Activated CD8-positive, alpha-beta memory T cell treated with anti-CD3 and anti-CD28 coated beads for 24 hours (primary cell): Measurements from ENCODE around the gene AIPL1.

Experiments
- DNase-seq: peaks from one replicate; pipeline ENCODE4 v3.0.0-alpha.2; 2020

AIPL1 gene

DNA sequence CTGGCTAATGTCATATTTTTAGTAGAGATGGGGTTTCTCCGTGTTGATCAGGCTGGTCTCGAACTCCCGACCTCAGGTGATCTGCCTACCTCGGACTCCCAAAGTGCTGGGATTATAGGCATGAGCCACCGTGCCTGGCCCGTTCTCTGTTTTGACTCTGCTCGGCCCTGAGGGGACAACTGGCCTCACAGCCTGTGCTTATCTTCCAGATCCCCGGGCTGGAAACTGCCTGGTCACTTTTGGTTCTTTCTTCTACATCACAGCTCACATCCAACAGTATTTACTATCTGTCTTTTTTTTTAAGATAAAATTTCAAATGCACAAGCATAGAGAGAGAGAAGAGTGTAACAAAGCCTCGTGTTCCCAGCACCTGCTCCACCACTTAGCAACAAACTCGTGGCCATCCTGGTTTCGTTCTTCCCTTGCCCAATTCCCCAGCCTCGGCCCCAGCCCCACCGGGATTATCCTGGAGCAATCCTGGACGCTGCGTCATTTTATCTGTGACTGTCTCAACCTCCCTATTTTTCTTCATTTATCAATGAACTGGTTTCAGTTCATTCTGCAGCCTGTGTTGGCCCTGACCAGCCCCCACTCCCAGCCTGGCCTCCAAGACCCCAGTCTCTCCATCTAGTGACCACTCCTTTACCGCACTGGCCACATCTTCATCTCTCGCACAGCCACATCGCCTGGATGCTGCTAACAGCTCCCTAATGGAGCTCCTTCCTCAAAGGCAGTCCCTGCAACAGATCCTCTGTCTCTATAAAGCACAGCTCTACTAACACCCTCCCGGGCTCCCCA lies 30.5 kb upstream of the AIPL1 start:
- no peak for DNase-seq

DNA sequence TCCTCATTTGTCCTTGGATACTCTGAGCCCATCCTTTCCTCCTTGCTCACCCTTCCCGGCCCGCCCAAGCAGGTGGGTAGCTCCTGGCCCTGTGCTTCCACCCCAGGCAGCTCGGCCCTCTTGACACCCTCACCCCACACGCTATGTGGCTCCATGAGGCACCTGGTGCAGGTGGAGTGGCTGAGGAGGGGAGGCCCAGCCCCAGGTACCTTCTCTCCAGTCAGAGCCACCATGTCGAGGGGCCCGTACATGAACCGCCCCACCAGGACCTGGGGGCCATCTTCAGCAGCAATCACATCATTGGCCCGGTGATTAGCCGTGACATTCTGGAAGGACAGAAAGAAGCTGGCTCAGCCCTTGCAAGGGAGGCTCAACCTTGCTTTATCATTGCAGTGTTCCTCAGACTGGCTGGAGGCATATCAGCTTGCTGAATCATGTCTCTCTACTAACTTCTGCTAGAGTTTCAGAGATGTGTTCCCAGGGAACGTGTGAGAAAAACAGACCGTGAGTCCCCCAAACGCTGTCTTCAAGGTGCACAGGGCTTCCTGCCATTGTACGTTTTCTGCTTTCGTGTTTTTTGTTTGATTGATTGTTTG lies 29.6 kb upstream of the AIPL1 start:
- DNase-seq = no peak

DNA sequence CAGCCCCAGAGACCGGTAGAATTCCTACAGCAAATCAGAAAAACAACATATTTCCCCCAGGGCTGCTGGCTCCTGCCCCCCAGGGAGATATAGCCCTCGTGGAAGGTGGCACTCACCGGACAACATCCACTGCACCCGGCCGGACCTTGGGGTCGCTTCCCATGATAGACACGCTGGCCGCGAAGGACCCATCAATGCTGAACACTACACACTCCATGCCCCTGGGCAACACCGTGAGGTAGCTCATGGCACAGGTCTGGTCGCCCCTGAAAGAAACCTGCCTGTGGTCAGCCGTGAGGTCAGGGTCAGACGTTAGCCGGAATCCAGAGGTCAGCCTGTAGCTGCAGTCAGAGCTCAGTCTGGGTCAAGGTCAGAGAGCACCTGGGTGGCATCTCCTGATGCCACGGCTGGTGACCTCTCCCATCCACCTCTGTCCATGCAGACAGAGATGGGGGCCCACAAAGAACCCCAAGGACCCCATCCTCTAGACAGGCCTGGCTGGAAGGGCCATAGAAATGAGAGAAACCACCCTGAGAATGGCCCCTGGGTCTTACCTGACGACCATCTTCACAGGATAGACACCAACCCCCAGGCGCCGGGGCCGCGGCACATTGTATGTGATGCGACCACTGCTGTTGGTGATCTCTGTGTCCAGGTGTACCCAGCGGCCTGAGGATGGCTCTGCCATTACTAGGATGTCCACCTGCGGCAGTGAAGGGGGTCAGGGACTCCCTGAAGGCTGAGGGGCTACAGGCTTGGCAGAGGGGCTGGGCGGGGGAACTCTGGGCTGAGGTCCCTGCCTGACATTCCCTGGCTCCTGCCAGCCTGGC lies 28.9 kb upstream of the AIPL1 start:
- no peak for DNase-seq

DNA sequence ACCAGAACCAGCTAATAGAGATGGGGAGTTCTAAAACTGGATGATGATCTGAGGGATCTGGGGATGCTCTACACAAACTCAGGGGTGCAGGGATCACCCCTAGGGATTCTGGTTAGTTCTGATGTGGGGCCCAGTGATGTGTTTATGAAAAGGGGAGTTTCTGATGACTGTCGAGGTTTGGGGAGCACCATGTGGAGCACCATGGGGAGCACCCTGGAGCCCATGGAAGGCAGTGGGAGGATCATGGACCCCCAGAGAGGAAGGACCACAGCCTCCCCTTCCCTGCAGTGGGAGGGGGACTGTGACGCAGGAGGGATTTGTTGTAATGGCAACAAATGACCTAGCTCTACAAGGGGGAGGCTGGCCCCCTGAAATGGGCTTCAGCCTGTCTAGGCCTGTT lies 27.8 kb upstream of the AIPL1 start:
- no peak for DNase-seq

DNA sequence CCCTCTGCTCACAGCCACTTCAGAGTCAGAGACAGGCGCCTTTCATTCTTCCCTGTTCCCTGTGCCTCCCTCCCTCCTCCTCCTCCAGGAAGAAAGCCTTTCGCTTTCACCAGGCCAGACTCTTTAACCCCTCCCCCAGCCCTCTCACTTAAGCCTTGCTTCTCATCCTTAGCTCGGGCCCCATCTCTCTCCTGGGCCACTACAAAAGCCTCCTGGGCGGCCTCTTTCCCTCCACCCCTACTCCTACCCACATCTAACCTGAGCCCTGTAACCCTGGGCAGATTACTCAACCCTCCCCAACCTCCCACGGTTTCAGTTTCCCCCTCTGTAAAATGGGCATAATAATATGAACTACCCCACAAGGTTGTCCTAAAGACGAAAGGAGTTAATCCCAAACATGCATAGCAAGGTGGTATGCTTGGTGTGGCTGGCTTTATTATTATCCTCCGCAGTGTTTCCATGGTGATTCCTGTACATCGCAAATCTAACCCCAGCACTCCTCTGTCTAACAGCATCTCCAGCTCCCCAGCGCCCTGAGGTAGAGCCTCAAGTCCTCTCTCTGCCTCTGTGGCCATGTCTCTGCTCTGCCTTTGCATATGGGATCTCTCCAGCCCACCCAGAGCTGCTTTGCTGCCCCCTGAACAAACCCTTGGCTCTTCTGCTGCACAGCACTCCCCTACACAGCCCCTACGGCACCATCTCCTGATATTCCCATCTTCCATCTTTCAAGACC lies 27.0 kb upstream of the AIPL1 start:
- DNase-seq = no peak

DNA sequence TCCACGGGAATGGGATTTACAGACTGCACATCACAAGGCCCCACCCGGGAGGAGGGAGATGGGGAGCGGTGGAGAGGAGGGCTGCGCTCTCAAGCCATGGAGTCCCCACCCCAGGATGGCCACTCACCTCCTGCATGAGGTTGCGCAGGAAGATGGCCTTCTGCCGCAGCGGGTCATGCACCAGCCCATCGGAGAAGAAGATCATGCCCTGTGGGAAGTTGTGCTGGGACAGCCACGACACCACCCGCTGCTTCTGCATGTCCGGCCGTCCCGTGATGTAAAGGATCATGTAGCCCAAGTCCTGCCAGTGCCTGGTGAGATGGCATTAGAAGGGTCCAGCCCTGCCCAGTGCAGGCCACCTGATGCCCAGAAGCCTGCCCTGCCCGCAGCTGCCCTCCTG lies 26.3 kb upstream of the AIPL1 start:
- no peak for DNase-seq

DNA sequence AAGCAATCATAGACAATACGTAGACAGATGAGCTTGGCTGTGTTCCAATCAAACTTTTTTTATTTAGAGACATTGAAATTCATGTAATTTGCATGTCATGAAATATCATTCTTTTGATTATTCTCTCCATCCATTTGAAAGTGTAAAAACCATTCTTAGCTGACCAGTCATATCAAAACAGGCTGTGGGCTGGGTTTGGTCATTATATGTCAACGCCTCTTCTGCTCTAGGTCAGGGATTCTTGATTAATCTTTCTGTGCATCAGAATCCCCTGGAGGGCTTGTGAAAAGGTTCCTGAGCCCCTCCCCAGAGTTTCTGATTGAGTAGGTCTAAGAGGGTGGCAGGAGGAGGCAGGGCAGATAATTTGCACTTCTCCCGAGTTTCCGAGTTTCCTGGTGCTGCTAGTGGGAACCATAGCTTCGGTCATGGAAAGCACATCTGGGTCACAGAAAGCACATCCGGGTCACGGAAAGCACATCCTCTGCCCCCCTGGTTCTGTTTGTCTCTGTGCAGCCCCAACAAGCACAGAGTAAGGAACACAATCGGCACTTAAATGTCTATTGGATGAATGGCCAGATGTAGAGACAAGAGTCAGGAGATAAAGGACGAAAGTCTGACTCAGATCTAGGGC lies 25.7 kb upstream of the AIPL1 start:
- no peak for DNase-seq

DNA sequence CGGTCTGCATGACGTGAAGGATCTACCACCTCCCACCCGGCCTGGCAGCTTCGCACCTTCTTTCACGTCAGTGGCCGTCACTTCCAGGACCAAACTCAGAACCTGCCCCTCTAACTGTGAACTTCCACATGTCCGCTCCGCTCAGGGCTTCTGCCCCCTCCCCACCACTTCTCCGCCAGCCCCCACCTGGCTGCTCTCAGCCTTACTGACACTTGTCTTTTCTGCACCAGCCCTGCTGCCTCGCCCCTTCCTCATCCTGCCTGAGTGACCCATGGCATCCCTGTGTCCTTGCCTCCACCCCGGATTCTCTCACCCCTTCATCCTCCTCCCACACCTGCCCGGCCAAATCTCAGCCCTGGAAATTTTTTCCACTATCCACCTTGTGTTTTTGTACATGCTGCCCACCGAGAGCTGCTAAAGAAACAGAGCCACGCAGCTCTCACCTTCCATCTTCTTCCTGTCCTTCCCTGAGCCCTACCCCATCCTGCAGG lies 23.6 kb upstream of the AIPL1 start:
- DNase-seq = no peak

DNA sequence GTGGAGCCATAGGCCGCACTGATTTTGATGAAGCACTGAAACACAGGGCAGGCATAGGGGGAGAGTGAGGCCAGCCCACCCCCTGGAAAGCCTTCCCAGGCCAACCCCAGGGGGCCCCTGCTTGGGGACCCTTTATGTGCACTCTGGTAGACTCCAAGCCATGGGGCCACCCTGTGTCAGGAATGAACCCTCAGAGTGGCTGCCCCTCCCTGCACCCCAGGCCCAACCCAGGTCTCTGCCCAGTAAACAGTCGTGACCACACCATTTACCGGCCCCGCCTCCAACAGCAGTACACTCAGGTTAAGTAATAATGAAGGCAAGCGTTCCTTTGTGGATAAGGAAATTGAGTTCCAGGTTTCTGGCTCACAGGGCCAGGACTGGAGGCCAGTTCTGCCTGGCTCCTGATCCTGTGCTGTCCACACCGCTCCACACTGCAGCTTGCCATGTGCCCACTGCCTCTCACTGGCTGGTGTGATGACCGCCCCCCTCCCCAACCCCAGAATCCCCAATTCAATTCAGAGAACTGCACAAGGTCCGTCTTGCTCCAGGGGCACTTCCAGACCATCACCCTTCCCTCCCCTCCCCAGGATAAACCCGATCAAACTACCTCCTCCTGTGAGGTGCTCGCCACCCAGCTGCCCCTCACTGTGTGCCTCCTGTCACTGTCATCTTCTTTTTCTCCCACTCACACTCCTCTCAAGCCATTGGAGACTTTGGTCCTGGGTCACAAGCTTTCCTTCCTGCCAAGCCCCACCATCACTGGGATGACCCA lies 23.0 kb upstream of the AIPL1 start:
- DNase-seq = no peak

DNA sequence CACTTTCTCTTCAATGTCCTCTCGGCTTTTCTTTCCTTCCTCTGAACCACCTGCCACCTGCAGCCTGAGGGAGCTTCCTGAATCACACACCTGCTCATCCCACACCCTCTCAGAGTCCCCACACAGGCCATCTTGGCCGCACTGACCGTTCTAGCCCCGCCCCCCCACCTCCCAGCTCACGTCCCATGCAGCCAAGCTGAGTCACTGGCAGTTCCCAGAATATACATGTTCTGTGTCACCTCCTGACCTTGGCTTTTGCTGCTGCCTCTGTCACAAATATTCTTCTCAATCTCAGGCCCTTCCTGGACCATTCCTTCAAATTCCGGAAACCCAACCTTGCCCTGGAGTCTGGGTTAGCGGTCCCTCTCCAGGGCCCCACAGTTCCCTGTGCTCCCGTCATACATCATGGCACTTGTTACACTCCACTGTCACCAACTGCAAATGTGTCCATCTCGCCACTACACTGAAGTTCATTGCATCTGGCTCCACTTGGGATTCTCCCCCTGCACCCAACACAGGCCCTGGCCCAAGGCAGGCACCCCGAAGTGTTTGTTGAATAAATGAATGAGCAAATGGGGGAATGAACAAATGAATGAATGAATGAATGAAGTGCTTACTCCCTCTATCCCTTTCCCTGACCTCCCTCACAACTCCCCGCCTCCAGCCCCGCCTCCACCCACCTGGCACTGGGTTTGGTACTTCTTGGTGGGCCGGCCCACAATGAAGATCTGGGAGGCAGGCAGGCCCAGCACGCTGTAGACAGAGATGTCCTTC lies 22.2 kb upstream of the AIPL1 start:
- no peak for DNase-seq

DNA sequence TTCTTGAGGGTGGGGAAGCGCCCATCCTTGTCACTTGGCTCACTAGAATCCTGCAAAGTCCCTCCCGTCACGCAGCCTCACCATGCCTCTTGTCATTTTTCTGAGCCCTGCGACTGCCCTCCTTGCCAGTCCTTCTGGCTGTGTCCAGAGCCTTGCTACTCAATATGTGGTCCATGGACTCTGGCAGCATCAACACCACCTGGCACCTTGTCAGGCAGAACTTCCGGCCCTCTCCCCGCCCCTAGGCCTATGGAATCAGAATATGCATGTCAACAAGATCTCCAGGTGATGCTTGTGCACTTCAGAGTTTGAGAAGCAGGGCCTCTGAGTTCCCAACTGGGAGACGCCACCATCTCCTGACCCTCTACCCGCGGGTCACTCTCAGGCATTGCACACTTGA lies 21.4 kb upstream of the AIPL1 start:
- no peak for DNase-seq

DNA sequence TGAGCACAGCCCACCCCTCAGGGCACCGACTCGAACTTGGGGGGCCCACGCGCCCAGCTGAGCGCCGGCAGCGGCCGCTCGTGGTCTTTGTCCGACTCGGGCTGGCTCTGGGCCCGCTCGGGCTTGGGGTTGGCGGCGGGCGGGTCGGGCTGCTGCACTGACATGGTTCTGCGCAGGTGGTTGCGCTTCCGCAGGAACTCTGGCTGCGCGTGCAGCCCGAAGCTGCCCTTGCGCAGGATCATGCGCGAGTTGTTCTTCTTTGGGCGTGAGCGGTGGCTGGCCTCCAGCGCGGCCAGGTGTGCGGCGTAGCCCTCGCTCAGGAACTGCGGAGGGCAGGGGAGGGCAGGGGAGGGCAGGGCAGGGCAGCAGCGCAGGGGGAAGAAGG lies 20.4 kb upstream of the AIPL1 start:
- peak; percentile 75 for DNase-seq

DNA sequence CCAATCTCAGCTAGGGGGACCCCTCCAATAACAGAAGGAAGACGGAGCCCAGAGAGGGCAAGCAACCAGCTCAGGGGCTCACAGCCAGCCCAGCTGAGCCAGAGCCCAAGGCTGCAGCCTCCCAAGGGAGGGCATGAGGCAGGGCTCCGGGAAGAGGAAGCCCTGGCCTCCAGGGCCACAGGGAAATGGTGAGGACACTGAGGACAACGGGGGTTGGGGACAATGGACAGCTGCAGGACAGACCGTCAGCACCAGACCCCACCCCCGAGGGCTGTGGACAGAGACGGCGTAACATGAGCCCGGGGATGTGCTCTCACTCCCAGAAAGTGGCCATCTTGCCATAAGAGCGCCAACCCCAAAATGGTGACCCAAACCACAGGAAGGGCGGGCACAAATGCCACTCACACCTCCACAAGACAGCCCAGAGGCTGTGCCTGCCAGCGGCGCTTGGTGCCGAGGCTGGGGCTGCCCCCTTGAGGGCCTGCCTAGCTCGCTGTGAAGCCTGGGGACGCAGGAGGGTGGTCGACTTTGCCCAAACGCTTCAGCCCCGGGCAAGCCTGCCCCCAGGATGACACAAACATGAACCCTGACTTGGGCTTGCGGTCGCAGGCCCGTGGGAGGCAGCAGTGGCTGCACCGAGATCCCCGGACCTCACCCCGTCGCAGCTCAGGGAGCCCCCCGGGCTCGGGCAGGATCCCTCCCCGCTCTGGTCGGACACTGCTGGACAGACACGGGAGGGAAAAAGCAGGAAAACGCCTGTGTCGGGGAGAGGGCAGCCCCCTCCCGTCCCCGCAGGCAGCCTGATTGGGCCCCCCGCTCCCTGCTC lies 19.8 kb upstream of the AIPL1 start:
- no peak for DNase-seq

DNA sequence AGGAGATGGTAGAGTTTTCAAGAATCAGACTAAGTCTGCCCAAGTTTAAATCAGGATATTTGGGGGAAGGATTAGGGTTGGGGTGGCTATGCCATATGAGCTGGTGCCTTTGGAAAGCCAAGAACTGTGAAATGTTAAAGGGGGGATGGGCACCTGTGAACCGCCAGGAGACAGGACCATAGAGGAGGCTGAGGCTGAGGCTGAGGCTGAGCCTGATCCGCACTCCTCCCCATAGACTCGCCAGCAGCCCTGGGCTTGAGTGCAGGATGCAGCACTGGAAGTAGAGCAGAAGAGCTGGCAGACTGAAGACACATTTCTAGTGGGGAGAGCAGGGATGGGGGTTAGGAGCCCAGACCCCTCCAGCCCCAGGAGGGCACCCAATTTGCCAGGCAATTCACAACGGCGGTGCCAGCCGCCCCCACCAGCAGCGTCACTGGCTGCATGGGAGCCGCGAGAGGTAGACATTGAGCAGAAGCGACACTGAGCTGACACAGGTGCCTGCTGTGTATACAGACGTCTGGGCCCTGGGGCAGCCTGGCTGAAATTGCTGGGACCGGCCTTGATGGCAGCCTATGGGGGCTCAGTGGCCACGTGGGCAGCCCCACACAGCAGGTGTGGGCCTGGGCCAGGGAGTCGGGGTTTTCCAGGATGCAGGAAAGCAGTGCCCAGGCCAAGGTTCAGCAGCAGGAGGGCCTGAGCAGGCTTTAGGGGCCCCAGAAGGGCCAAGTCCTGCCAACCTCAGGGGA lies 18.5 kb upstream of the AIPL1 start:
- DNase-seq = no peak

DNA sequence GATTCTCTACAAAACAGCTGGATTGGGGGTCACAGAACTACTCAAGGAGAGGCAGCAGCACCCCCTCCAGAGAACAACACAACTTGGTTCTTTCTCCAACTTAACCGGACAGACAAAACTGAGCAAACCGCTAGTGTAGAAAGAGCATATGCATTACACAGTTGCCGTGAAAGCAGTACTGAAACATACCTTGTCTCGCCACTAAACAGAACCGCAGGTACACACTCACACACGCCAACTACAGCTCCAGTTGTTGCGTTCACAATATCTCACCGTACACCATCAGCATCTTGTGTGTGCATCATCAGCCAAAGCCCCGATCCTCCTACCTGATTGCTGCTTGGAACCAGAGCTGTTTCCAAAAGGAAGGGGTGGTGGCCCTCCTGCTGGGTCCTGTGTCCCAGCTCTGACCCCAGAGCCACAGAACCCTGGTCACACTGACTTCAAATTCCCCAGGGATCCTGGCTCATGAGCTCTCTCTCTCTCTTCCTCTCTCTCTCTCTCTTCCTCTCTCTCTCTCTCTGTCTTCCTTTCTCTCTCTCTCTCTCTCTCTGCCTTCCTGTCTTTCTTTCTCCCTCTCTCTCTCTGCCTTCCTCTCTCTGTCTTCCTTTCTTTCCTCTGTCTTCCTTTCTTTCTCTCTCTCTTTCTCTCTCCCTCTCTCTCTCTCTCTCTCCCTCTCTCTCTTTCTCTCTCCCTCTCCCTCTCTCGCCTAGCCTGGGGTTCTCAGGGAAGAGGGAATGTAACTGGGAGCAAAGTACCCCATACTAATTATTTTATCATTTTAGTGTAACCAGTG lies 17.7 kb upstream of the AIPL1 start:
- no peak for DNase-seq

DNA sequence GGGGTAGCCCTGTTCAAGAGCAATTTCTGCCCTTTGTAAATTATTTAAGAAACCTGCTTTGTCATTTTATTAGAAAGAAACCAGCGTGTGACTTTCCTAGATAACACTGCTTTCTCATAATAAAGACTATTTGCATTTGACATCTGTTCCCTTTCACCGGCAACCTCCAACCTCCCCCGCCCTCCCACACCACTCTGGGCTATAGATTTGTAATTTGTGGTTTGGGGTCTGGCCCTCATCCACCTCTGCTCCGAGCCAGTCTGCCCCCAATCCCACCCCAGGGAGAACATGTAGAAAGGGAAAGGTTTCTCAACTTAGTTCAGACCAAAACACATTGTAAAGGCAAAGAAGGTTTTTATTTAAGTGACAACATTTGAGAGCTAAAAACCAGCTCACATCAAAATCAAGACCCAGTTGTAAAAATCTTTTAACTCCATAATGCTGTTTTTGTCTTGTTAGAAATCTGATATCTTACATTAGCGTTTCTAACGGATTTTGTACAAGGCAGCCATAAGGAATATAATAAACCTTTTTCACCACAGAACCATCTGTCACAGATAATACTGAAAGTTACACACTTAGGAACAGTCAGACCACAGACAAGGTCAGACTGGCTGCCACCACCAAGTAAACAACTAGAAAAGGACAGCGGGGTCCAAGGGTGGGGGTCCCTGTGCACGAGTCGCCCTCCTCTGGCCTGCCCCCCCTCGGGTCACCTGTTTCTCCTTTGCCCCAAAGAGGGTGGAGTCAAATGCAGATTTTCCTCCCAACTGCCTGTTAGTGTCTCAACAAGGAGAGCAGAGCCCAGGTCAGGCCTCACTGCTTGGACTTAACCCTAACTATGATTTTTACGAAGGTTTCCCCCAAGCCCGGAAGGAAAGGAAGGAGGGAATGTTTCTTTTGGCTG lies 16.3 kb upstream of the AIPL1 start:
- DNase-seq = no peak

DNA sequence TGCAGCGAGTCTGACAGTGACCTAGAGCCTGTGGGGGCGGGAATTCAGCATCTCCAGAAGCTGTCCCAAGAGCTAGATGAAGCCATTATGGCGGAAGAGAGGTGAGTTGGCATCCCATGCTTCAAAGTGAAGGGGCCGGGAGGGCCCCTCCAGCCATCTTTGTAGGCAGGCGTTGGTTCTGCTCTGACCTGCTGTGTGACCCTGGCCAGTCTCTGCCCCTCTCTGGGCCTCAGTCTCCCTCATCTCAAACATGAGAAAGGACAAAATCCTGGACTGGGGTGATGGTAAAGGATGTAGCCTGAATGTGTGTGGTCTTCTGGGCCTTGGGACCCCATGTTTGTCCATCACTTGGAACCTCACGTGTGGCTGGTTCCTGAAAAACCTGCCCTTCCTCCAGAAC lies 14.4 kb upstream of the AIPL1 start:
- no peak for DNase-seq
